ENCODE measurements around the gene CCDC87.
"Not testable (repeated sequence)": the region's sequence is repeated elsewhere in the genome, so short reads cannot be mapped to it uniquely, and the experiment has no call there.

Gene CCDC87

DNA sequence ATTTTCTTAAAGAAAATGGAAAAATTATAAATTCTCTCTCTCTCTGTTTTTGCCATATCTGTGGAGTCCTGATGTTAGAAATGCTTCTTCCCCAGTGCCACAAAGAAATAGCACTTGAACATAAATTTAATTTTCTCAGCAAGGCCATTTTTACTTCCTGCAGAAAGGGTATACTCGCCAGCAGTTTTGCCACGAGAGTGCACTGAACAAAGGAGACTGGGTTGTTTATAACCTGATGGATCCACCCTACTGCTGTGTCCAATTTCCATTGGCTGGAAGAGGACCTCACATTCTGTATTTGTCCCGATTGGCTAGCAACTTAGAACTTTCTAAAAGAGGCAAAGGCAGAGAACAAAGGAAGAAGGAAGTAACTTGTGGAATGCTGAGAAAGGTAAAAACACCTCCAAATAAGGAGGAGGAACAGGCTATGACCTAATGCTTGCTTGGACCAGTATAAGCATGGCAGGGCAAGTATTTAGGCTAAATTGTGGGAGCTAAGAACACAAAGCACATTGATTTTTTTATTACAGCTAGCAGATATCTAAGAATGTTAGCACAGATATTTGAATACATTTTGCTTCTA is 10.2 kb downstream of the CCDC87 start:
- FAIRE-seq; DNase-seq (ENCODE audit: insufficient read length, low spot score): not testable (repeated sequence)

DNA sequence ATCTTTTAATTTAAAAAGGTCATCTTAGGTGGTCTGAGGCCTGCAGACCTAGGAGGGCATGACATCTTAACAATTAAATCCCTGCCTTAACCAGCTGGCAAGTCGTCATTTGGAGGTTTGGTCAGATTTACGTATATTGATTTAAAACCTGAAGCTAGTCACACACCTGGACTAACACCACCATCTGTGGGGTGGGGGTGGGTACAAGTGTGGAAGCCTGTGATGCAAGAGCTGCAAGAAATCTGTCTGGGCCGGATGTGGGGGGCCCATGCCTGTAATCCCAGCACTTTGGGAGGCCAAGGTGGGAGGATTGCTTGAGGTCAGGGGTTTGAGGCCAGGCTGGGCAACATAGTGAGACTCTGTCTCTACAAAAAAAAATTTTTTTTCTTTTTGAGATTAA is 11.6 kb downstream of the CCDC87 start:
- FAIRE-seq = no peak
- DNase-seq (ENCODE audit: insufficient read length, low spot score) = no peak

GRCh38 chr11:66580803-66581202 is 12.1 kb downstream of the CCDC87 start:
- DNase-seq (ENCODE audit: insufficient read length, low spot score) (no peak), FAIRE-seq (no peak)

- DNase-seq (ENCODE audit: insufficient read length, low spot score) = peak; percentile 81
- no peak for FAIRE-seq
Measured at GRCh38 chr11:66579017-66579606, 13.8 kb downstream of the CCDC87 start.

GRCh38 chr11:66570850-66571180 is 22.0 kb downstream of the CCDC87 start:
- DNase-seq (ENCODE audit: insufficient read length, low spot score) (no peak), FAIRE-seq (no peak)

- FAIRE-seq = no peak
- DNase-seq (ENCODE audit: insufficient read length, low spot score) = no peak
Measured at GRCh38 chr11:66570079-66570849, 22.6 kb downstream of the CCDC87 start.

DNA sequence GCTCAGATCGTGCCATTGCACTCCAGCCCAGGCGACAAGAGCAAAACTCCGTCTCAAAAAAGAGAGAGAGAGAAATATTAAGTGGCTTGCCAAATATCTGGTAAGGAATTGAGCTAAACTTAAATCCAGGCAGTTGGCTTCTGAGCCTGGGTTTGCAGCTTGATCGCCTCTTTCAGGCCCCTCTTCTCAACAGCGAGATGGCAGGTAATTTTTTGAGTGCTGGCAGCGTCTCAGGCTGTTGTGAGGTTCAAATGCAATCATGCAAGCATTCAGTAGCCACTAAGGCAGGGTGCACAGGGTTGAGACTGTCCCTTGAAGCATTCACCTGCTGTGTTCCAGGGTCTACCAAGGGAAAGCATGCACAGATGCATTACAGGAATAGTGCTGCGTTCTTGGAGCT is 23.8 kb downstream of the CCDC87 start:
- DNase-seq (ENCODE audit: insufficient read length, low spot score) (no peak), FAIRE-seq (no peak)

GRCh38 chr11:66568124-66568916 is 24.5 kb downstream of the CCDC87 start, which contains the start of gene CTSF:
CTSF (minus strand) TSS chr11:66568606; CDS start chr11:66568486, 120 bp downstream.
- no peak for DNase-seq (ENCODE audit: insufficient read length, low spot score)
- FAIRE-seq = no peak

GRCh38 chr11:66567787-66568123 is 25.1 kb downstream of the CCDC87 start:
- FAIRE-seq = no peak
- no peak for DNase-seq (ENCODE audit: insufficient read length, low spot score)

DNA sequence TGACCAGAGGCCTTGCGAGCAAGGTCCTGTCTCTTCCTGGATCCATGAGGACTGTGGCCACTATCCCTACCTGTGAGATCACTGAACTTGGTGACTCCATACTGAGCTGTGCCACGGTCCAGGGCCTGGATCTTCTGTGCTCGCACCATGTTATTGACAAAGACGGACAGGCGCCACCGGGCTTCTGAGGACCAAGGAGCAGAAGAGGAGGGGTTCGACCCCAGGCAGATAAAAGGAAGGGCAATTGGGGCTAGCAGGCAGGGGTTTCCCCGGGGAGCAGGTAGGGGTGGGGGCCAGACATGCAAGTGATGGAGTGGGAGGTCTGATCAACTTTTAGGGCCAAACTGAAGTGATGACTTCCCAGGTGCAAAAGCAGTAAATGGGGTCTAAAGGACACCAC is 26.6 kb downstream of the CCDC87 start:
- FAIRE-seq (no peak), DNase-seq (ENCODE audit: insufficient read length, low spot score) (no peak)

DNA sequence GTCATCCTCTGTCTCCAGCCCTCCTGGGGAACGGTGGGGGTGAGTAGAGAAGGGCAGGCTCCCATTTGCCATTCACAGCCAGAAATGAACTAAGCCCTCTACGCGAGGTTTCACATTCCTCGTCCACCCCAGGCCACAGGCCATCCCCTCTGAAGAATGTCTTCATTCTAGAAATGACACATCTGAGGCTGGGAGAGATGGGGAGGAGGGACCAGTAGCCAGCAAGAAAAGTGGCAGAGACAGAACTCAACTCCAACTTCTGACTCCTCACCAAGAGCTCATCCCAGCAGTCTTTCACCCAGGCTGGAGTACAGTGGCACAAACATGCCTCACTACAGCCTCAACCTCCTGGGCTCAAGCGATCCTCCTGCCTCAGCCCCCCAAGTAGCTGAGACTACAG is 27.9 kb downstream of the CCDC87 start:
- DNase-seq (ENCODE audit: insufficient read length, low spot score) = no peak
- FAIRE-seq = no peak

DNA sequence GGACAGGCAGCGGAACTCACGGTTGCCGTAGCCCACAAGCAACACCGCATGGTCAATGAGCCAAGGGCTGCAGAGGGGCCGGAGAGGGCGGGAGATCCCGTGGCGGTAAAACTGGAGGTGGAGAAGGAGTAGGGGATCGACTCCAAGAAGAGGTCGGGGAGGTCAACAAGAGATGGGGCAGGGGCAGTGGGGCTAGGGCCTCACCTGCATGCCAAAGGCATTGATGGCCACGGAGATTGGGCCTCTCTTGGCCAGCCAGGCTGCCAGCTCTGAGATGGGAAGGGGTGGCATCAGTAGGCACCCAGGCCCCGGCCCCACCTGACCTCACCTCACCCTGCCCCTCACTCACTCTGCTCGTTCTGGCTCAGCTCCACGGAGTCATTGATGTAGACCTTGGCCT is 28.3 kb downstream of the CCDC87 start:
- DNase-seq (ENCODE audit: insufficient read length, low spot score) (no peak), FAIRE-seq (no peak)

DNA sequence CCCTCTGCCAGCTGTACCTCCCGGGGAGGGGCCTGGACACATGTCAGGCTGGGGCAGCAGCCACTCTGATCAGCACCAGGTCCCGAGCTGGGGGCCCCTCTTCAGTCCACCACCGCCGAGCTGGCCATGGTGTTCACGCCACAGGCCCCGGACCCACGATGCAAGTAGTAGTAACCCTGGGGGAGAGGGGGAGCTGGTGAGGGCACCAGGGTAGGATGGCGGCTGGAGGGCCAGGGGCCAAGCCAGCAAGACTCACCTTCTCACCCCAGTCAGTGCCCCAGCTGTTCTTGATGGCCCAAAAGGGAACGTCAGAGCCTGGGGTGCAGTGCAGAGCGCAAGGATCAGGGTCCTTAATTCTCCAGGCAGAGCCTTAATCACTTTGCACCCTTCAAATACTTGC is 29.0 kb downstream of the CCDC87 start:
- no peak for DNase-seq (ENCODE audit: insufficient read length, low spot score)
- FAIRE-seq = no peak

DNA sequence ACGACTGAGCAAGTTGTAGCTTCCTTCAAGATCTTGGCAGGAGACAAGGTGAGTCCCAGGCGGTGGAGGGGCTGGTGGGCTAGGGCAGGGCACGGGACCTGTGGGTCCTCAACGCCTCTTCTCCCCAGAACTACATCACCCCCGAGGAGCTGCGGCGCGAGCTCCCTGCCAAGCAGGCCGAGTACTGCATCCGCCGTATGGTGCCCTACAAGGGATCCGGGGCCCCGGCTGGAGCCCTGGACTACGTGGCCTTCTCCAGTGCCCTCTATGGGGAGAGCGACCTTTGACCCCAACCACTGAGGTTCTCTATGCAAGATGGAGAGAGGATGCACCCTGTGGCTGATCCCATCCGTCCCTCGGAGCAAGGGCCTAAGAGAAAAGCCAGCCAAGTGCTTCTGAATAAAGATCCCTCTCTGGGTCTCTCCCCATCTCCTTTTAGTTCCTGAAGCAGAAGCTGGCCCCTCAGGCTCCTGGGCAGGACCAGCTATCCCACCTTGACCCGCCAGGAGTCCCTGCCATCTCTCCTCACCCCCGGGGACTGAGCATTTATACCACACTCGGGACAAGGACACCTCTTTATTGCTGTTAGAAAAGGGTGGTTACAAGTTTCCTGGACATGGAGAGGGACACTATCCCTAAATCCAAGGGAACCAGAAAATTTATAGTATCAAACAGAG is 29.8 kb downstream of the CCDC87 start:
- FAIRE-seq (no peak), DNase-seq (ENCODE audit: insufficient read length, low spot score) (no peak)

DNA sequence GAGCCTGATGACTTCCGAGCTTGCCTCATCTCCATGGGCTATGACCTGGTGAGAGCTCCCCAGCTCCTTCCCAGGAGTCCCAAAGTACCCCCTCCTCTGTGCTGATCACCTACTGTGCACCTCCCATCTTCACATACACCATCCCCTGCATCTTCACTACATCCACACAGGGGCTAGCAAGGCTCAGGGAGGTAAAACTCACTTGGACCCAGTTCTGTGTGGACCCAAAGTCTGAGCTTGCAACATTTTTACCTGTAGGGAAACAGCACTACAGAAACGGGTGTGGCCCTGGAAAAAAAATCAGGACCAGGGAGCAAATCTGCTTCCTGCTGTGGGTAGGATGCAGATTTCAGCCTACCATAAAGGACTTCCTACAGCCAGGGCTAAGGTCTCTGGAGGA is 30.6 kb downstream of the CCDC87 start:
- FAIRE-seq (no peak), DNase-seq (ENCODE audit: insufficient read length, low spot score) (no peak)

- FAIRE-seq (no peak), DNase-seq (ENCODE audit: insufficient read length, low spot score) (no peak)
Measured at GRCh38 chr11:66561975-66562248, 31.0 kb downstream of the CCDC87 start.

- no peak for FAIRE-seq
- no peak for DNase-seq (ENCODE audit: insufficient read length, low spot score)
Measured at GRCh38 chr11:66561178-66561974, 31.5 kb downstream of the CCDC87 start.

- FAIRE-seq (no peak), DNase-seq (ENCODE audit: insufficient read length, low spot score) (no peak)
Measured at GRCh38 chr11:66559866-66560676, 32.8 kb downstream of the CCDC87 start.

DNA sequence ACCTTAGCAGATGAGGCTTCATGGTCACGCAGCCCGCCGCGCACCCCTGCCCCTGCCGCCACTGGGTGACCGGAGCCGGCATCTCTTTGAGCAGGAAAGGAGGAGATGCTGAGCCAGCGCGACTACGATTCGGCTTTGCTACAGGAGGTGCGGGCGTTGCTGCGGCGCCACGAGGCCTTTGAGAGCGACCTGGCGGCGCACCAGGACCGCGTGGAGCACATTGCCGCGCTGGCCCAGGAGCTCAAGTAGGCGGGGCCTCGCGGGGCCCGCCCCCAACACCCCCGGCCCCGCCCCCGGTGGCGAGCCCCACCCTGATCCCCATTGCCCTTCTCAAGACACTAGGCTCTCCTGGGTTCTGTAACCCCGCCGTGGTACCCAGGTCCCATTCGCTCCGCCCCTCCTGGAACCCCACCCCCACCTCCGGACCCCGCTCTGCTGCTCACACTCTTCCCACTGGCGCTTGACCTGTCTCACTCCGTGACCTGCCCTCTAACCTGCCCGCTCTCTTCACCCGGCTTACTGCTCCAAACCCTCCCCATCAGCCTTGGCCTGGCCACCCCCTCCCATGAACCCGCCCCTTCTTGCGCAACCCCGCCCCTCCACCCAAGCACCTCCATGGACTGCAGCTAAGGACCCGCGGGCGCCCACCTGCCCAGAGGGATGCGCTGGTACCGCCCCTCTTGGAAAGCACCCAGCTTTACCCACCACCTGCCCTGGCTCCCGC is 33.6 kb downstream of the CCDC87 start:
- FAIRE-seq (no peak), DNase-seq (ENCODE audit: insufficient read length, low spot score) (no peak)
